ENCODE results near the gene ARHGAP42. TPM values are rescaled to one million over a fixed set of nuclear protein-coding genes. Genes with fewer than 3 reads are reported as not detected.

The ARHGAP42 gene
- total RNA-seq, 2 experiments from 2014 or later = not detected

DNA sequence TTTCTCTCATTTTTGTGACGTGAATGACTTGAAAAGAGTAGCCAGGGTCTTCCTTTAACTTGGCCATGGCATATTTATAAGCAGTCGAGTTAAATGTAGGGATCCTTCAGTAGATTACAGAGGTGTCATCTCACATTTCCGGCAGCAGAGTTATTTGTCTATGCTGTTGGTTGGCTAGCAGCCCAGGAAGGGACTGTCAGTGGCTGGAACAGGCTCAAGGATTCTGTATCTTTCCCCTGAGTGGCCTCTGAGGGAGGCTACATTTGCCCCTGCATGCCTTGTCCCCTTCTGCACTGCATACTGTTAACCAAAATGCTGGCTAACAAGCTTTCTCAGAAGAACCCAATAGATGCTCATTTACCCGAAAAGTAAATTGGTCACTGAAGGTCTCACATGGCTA lies 254.9 kb downstream of the ARHGAP42 start:
- no peaks in the 10 kb centered on the region for H3K27me3 Mint-ChIP-seq
- H3K4me3 Mint-ChIP-seq = no peak overlapping the region
- DNase-seq = no peak
- no peaks in the 10 kb centered on the region for H3K4me1 Mint-ChIP-seq (ENCODE audit: low read depth)
- no peaks in the 10 kb centered on the region for H3K36me3 Mint-ChIP-seq
- H3K9me3 Mint-ChIP-seq = no peaks in the 10 kb centered on the region
- CTCF ChIA-PET = no interaction called here
- POLR2A ChIA-PET = no interaction called here
- intact Hi-C loops (cut with micrococcal nuclease) = no loop called here
- no peak overlapping the region for H3K27ac Mint-ChIP-seq

DNA sequence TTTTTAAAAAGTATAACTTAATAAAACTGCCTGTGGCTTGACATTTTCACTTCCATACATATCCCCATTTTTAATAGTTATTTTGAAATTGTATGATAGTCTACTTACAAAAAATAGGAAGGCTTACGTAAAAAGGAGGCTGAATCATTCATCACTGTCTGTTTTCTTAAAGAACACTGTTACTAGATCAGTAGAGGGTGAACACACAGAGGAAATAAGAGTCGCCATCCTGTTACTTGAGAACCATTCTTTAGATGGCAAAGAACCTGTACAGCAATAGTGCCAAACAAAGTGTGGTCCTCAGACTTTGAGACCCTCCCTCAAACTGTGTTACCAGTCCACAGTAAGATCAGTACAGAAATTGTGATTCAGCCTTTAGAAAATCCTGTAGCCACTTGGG lies 261.8 kb downstream of the ARHGAP42 start:
- Mint-ChIP-seq H3K36me3 (no peaks in the 10 kb centered on the region), H3K27ac (no peak overlapping the region), H3K4me1 (ENCODE audit: low read depth) (no peaks in the 10 kb centered on the region), H3K4me3 (no peak overlapping the region), H3K27me3 (no peaks in the 10 kb centered on the region), H3K9me3 (peaks cover 2% of the 10 kb centered on the region)
- ChIA-PET CTCF (interaction anchor here (0.7 kb wide), 1 partner anchor 70 kb away, joined by 4 read pairs; no protein-coding TSS in a partner anchor), POLR2A (no interaction called here)
- DNase-seq = no peak
- intact Hi-C loops (cut with micrococcal nuclease) = no loop called here

DNA sequence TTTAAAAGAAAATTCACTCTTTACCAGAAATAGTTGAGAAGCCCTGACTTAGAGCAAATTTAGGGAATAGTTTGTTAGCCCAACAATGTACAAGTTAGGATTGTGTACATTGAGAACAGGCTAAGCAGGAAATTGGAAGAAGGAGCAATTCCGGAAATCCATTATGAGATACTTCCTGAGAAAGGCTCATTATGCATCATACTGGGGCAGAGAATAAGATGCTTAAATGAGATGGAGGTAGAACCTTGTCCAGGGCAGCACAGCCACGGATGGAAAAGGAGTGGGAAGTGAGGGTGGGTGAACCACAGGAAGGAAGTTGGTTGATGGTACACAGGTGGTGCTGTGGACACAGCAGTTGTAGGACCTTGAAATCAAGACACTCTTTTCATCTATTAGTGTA lies 262.4 kb downstream of the ARHGAP42 start:
- H3K27ac Mint-ChIP-seq = no peak overlapping the region
- no peak overlapping the region for H3K4me3 Mint-ChIP-seq
- no peaks in the 10 kb centered on the region for H3K27me3 Mint-ChIP-seq
- peaks cover 2% of the 10 kb centered on the region for H3K9me3 Mint-ChIP-seq
- no peak for DNase-seq
- intact Hi-C loops (cut with micrococcal nuclease) = no loop called here
- no peaks in the 10 kb centered on the region for H3K4me1 Mint-ChIP-seq (ENCODE audit: low read depth)
- CTCF ChIA-PET = no interaction called here
- POLR2A ChIA-PET = no interaction called here
- no peaks in the 10 kb centered on the region for H3K36me3 Mint-ChIP-seq

DNA sequence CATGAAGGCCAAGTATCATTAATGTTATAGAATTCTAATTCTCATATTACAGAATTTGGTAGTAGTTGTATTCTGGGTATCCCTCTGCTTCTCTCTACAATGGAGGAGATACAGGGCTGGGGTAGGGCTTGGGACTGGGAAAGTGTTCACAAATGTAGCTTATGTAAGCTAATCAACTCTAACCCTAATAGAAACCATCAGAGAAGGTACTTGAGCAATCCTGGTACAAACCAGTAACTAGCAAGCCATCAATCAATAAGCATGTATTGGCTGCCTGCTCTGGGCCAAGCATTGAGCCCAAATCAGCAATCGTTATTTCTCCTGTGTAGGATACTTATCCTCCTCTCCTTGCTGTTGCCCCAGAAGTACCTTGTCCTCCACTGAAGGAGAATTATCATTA lies 268.2 kb downstream of the ARHGAP42 start:
- Mint-ChIP-seq H3K9me3 (no peaks in the 10 kb centered on the region), H3K4me3 (no peak overlapping the region), H3K4me1 (ENCODE audit: low read depth) (no peaks in the 10 kb centered on the region), H3K27me3 (no peaks in the 10 kb centered on the region), H3K36me3 (no peaks in the 10 kb centered on the region), H3K27ac (no peak overlapping the region)
- ChIA-PET POLR2A (no interaction called here), CTCF (no interaction called here)
- no peak for DNase-seq
- intact Hi-C loops (cut with micrococcal nuclease) = no loop called here

DNA sequence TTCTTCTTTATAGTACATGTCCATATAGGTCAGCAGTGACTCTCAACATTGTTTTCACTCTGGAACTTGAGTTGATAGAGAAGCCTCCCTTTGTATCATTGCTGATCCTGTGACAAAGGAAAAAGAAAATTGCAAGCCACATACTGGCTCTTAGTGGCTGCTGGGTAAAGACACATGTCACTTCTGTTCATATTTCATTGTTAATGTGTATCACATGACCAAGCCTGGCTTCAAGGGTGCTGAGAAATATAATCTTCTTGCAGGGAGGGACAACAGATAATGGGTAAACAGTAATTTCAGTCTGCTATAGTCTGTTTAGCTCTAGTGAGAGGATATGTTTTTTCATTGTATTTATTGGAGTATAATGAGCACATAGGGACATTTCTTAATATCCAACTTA lies 269.3 kb downstream of the ARHGAP42 start:
- no peak overlapping the region for H3K27ac Mint-ChIP-seq
- H3K27me3 Mint-ChIP-seq = no peaks in the 10 kb centered on the region
- intact Hi-C loops (cut with micrococcal nuclease) = no loop called here
- no peaks in the 10 kb centered on the region for H3K36me3 Mint-ChIP-seq
- no peaks in the 10 kb centered on the region for H3K4me1 Mint-ChIP-seq (ENCODE audit: low read depth)
- no peak for DNase-seq
- ChIA-PET POLR2A (no interaction called here), CTCF (interaction anchor here (1.0 kb wide), 1 partner anchor 17 kb away, joined by 3 read pairs; no protein-coding TSS in a partner anchor)
- no peak overlapping the region for H3K4me3 Mint-ChIP-seq
- no peaks in the 10 kb centered on the region for H3K9me3 Mint-ChIP-seq

DNA sequence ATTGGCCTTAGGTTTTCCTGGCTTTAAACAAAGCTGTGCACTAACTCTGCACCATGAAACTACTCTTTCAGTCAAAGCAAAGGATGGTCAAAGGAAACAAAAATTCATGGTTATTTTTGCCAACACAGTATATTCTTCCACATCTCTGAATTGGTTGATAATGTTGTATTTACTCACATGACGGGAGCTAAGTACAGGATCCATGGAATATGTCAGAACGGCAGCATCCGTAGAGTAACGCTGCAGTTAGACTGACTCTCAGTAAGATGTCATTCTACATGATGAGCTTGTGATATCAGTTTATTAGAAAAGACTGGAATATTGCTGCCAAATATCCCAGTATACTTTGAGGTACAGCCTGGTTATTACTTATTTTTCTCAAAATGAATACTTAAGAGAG lies 270.4 kb downstream of the ARHGAP42 start:
- Mint-ChIP-seq H3K36me3 (no peaks in the 10 kb centered on the region), H3K4me3 (no peak overlapping the region), H3K27me3 (no peaks in the 10 kb centered on the region), H3K9me3 (no peaks in the 10 kb centered on the region), H3K27ac (no peak overlapping the region), H3K4me1 (ENCODE audit: low read depth) (no peaks in the 10 kb centered on the region)
- intact Hi-C loops (cut with micrococcal nuclease) = no loop called here
- DNase-seq = no peak
- ChIA-PET POLR2A (no interaction called here), CTCF (no interaction called here)

DNA sequence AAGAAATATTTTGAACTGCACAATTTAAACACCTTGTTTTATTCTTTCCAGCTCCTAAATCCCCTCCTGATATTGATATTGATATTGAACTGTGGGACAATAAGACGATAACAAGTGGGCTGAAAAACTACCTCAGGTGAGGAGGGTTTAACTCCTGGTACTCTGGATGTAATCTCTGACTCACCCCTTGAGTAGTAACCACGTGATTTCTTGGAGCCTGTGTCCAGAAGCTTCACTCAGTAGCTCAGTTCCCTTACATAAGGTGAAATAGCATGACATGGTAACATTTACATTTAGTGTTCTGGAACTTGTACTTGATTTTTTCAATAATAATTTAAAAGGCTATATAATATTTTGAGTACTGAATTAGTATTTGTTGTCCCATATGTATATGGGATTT lies 274.5 kb downstream of the ARHGAP42 start:
- ChIA-PET POLR2A (no interaction called here), CTCF (no interaction called here)
- intact Hi-C loops (cut with micrococcal nuclease) = no loop called here
- Mint-ChIP-seq H3K4me1 (ENCODE audit: low read depth) (no peaks in the 10 kb centered on the region), H3K27ac (no peak overlapping the region), H3K9me3 (peaks cover 3% of the 10 kb centered on the region), H3K36me3 (no peaks in the 10 kb centered on the region), H3K4me3 (no peak overlapping the region), H3K27me3 (no peaks in the 10 kb centered on the region)
- no peak for DNase-seq

DNA sequence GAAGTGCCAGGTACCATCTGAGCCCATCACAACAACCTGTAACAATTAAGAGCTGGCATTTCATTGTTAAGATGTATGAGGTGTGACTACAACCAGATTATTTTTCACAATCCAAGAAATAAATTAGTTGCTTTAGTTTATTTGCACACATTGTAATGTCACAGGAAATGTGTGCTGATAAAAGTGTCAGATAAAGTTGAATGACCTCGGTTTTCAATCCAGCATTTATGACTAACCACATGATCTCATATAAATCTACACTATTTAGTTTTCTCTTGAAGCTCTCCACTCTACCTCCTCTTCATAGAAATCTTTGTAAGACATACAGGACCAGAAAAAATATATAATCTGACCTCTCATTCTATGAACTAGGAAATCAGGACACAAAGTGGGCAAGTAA lies 276.3 kb downstream of the ARHGAP42 start:
- Mint-ChIP-seq H3K9me3 (peaks cover 4% of the 10 kb centered on the region), H3K27ac (no peak overlapping the region), H3K4me3 (no peak overlapping the region), H3K27me3 (no peaks in the 10 kb centered on the region), H3K36me3 (no peaks in the 10 kb centered on the region), H3K4me1 (ENCODE audit: low read depth) (no peaks in the 10 kb centered on the region)
- ChIA-PET POLR2A (no interaction called here), CTCF (no interaction called here)
- intact Hi-C loops (cut with micrococcal nuclease) = no loop called here
- no peak for DNase-seq

DNA sequence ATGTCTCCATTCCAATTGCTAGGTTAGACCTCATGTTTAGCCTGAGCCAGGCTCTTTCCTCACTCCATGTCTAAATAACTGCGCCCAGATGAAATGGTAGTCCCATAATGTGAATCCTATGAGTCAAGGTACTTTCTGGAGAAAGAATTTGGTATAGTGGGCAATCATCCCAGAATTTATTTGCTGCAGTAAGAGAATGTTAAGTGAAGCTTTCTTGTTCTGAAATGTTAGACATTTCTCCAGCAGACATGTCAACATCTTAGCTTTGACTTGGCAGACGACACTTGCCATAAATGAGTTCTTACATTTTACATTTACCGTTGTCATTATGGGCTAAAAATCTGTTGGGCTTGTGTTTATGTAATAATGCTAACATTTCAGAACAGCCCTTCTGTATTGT lies 277.3 kb downstream of the ARHGAP42 start:
- H3K27ac Mint-ChIP-seq = no peak overlapping the region
- H3K9me3 Mint-ChIP-seq = peaks cover 10% of the 10 kb centered on the region
- no peaks in the 10 kb centered on the region for H3K4me1 Mint-ChIP-seq (ENCODE audit: low read depth)
- H3K27me3 Mint-ChIP-seq = no peaks in the 10 kb centered on the region
- H3K36me3 Mint-ChIP-seq = no peaks in the 10 kb centered on the region
- no peak for DNase-seq
- CTCF ChIA-PET = no interaction called here
- POLR2A ChIA-PET = no interaction called here
- intact Hi-C loops (cut with micrococcal nuclease) = no loop called here
- H3K4me3 Mint-ChIP-seq = no peak overlapping the region

DNA sequence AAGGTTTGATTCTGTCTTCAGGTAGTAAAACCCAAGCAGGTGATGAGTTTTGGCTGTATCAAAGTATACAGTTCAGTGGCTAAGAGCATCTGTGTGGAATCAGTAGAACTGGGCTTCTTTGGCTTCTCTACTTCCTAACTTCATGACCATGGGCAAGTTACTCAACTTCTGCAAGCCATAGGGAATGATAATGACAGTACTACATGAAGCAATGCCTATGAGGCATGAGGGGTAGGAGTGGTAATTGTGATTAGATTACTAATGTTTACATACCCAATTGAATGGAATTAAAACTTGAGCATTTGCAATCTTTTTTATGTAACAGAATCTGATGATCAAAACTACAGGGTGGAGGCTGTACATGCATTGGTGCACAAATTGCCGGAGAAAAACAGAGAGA lies 278.3 kb downstream of the ARHGAP42 start:
- Mint-ChIP-seq H3K4me3 (no peak overlapping the region), H3K27ac (no peak overlapping the region), H3K27me3 (no peaks in the 10 kb centered on the region), H3K4me1 (ENCODE audit: low read depth) (no peaks in the 10 kb centered on the region), H3K36me3 (no peaks in the 10 kb centered on the region), H3K9me3 (peaks cover 15% of the 10 kb centered on the region)
- no peak for DNase-seq
- intact Hi-C loops (cut with micrococcal nuclease) = no loop called here
- ChIA-PET CTCF (no interaction called here), POLR2A (no interaction called here)

DNA sequence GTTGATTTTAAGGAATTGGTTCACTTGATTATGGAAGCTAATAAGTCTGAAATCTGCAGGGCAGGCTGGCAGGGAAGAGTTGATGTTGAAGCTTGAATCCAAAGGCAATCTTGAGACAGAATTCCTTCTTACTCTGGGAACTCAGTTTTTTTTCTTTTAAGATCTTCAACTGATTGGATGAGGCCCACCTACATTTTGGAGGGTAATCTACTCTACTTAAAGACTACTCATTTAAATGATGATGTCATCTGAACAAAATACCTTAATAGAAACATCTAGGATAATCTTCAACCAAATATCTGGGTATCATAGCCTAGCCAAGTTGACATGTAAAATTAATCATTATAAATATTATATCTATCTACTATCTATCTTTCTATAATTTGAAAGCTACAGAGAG lies 279.3 kb downstream of the ARHGAP42 start:
- POLR2A ChIA-PET = no interaction called here
- H3K36me3 Mint-ChIP-seq = no peaks in the 10 kb centered on the region

DNA sequence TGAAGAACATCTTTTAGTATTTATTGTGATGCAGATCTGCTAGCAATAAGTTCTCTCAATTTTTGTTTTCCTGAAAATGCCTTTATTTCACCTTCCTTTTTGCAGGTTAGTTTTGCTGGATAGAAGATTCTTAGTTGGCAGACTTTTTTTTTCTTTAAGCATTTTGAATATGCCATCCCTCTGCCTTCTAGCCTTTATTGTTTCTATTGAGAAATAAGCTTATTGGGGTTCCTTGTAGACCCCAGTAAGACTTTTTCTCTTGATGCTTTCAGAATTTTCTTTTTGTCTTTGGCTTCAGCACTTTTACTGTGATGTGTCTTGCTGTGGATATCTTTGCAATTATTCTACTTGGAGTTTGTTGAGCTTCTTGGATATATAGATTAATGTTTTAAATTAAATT lies 281.9 kb downstream of the ARHGAP42 start:
- H3K4me3 Mint-ChIP-seq = no peak overlapping the region
- intact Hi-C loops (cut with micrococcal nuclease) = no loop called here
- no peak for DNase-seq
- no peaks in the 10 kb centered on the region for H3K4me1 Mint-ChIP-seq (ENCODE audit: low read depth)
- no peak overlapping the region for H3K27ac Mint-ChIP-seq
- ChIA-PET CTCF (no interaction called here), POLR2A (no interaction called here)
- peaks cover 15% of the 10 kb centered on the region for H3K9me3 Mint-ChIP-seq
- no peaks in the 10 kb centered on the region for H3K27me3 Mint-ChIP-seq
- no peaks in the 10 kb centered on the region for H3K36me3 Mint-ChIP-seq

More for the DNA sequence above, 279.3 kb downstream of the ARHGAP42 start:
- DNase-seq = no peak
- Mint-ChIP-seq H3K4me3 (no peak overlapping the region), H3K27me3 (no peaks in the 10 kb centered on the region), H3K27ac (no peak overlapping the region), H3K9me3 (peaks cover 15% of the 10 kb centered on the region), H3K4me1 (ENCODE audit: low read depth) (no peaks in the 10 kb centered on the region)
- CTCF ChIA-PET = no interaction called here
- intact Hi-C loops (cut with micrococcal nuclease) = no loop called here

DNA sequence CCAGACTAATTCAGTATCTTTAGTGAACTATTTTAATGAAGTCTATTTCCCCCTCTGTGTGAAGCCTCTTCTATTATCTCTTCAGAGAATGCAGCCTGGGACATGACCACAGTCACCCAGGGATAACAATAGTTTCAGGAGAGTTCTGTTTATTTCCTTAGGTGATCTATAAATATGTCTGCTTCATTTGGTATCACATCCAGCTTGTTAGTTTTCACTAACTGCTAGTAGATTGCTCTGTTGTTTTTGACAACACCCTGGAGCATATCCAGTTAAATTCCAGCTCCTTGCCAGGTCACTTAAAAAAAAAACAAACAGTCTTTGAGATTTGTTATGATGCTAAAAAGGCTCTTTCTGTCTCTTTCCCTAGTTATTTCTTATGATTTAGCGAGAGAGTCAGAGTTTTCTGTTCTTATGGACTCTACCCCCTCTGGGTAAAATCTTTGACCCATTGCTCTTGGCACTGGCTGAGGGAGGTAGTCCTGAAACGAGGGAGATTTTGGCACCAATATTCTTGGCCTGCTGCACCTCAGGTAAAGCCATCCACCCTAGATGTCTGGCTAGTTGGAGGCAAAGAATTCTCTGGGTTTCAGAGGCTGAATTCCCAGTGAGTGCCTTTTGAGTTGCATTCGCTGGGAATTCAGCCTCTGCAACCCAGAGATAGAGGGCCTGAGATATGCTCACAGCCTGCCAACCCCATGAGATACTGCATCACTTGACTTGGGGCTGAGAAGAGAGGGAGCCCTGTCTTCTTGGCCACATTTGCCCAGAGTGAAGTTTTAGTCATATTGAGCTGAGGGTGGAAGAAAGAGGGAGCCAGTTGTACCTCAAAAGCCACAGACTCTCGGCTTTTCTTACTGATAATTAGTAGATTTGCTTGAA lies 283.4 kb downstream of the ARHGAP42 start:
- Mint-ChIP-seq H3K9me3 (peaks cover 12% of the 10 kb centered on the region), H3K4me1 (ENCODE audit: low read depth) (no peaks in the 10 kb centered on the region), H3K4me3 (no peak overlapping the region), H3K27ac (no peak overlapping the region), H3K36me3 (no peaks in the 10 kb centered on the region), H3K27me3 (no peaks in the 10 kb centered on the region)
- intact Hi-C loops (cut with micrococcal nuclease) = no loop called here
- CTCF ChIA-PET = no interaction called here
- no peak for DNase-seq
- POLR2A ChIA-PET = no interaction called here
